ENCODE measurements around the gene LDB3. TPM values are rescaled to one million over a fixed set of nuclear protein-coding genes. Genes with fewer than 3 reads are reported as not detected.
A peak's percentile ranks its signal among the peaks of the same experiment; 100 is the strongest.

The LDB3 gene
- total and polyA plus RNA-seq, 9 of the 15 experiments (the other 6 are each of a cell fraction or from before 2014, with no cell fraction given): 0.03 TPM; not detected in 8

GRCh38 chr10:86632009-86632800, 36.1 kb upstream of the LDB3 start:
- WGBS (ENCODE audit: insufficient coverage, low coverage, missing lambda C conversion rate): 11% methylated on average over 14 of the region's 49 CpGs
- TF ChIP-seq MEF2A (IDR thresholded peaks at IDR 0.05; ENCODE audit: control insufficient read depth, low read depth, low read length) (no peak), NFIC (IDR thresholded peaks at IDR 0.05) (peak; percentile 25; the same call in 1 of the 2 replicates), CTCF (IDR thresholded peaks at IDR 0.05 in 2 of 3, conservative IDR thresholded peaks at IDR 0.05 in 1 of 3; ENCODE audit: insufficient read depth in 2 of 3, low read depth in 1 of 3, low read length in 3 of 3) (peak; percentile 12 to 36 (median 19); a peak in 2 of 6 replicates)

More at GRCh38 chr10:86632009-86632800, 36.1 kb upstream of the LDB3 start:
- Histone ChIP-seq H3K27ac (ENCODE audit: extremely low read depth, low read depth, low read length) (no peak overlapping the region), H3K36me3 (ENCODE audit: control insufficient read depth, insufficient read depth, low read length) (no peaks in the 10 kb centered on the region), H3K9me1 (ENCODE audit: control insufficient read depth, insufficient read depth, low read length) (no peaks in the 10 kb centered on the region), H3K9ac (ENCODE audit: insufficient read depth in 1 of 2, low read depth in 2 of 2, low read length in 2 of 2) (peak overlapping the region in 1 of 2 experiments; percentile 26; a peak in 1 of 4 replicates), H3K4me2 (ENCODE audit: insufficient read depth, low read length) (no peak overlapping the region), H3K27me3 (ENCODE audit: control insufficient read depth in 2 of 2, insufficient read depth in 2 of 2, low read length in 2 of 2) (peaks cover 18 to 38% of the 10 kb centered on the region in 2 experiments; a peak in 3 of 5 replicates), H3K79me2 (ENCODE audit: control insufficient read depth, insufficient read depth, low read length) (no peaks in the 10 kb centered on the region), H4K20me1 (replicated peaks; ENCODE audit: control insufficient read depth, insufficient read depth, low read length) (no peaks in the 10 kb centered on the region), H3K4me1 (replicated peaks in 1 of 2; ENCODE audit: control insufficient read depth in 2 of 2, insufficient read depth in 2 of 2, low read length in 2 of 2) (peaks cover 0 to 8% of the 10 kb centered on the region in 2 experiments; a peak in 2 of 5 replicates), H3K4me3 (no peak overlapping the region), H3K9me3 (replicated peaks; ENCODE audit: control insufficient read depth, insufficient read depth, low read depth, low read length) (no peaks in the 10 kb centered on the region), H2AFZ (ENCODE audit: low read depth, low read length) (peak overlapping the region; percentile 55; the same call in 1 of the 2 replicates)
- in situ Hi-C loops (cut with MboI) (no loop called here), intact Hi-C loops (cut with micrococcal nuclease) (no loop called here)
- ATAC-seq (peak; percentile 88), DNase-seq (ENCODE audit: extremely low read depth in 1 of 4, low spot score in 3 of 4) (peak in 2 of 4 experiments; percentile 9 to 18), FAIRE-seq (no peak)
- ChIA-PET POLR2A (no interaction called here), CTCF (ENCODE audit: low intra/inter-chr PET ratio) (no interaction called here)
- BruUV-seq (replicated peaks): no TSS peak
